Breast epithelium (tissue), 3 donors: Measurements from ENCODE around the gene NANOG.

Source experiments
- POLR2AphosphoS5 ChIP-seq, 3 donors: sonication (generic); formaldehyde crosslinking; IDR thresholded peaks; one replicate each; pipeline ENCODE4 v1.6.1; 2017; ENCODE audit warnings: antibody characterized with exemption in 3 of 3
- TF ChIP-seq, protein P1 (sequence below), 3 donors: fragments of 450-650 bp; IDR thresholded peaks; one replicate each; pipeline ENCODE4 v1.5.1; 2016 to 2017; ENCODE audit warnings: antibody characterized with exemption in 3 of 3, mild to moderate bottlenecking in 3 of 3, moderate library complexity in 3 of 3

- TF ChIP-seq POLR2AphosphoS5 (IDR thresholded peaks at IDR 0.05): no peak
- TF ChIP-seq, protein P1, sequence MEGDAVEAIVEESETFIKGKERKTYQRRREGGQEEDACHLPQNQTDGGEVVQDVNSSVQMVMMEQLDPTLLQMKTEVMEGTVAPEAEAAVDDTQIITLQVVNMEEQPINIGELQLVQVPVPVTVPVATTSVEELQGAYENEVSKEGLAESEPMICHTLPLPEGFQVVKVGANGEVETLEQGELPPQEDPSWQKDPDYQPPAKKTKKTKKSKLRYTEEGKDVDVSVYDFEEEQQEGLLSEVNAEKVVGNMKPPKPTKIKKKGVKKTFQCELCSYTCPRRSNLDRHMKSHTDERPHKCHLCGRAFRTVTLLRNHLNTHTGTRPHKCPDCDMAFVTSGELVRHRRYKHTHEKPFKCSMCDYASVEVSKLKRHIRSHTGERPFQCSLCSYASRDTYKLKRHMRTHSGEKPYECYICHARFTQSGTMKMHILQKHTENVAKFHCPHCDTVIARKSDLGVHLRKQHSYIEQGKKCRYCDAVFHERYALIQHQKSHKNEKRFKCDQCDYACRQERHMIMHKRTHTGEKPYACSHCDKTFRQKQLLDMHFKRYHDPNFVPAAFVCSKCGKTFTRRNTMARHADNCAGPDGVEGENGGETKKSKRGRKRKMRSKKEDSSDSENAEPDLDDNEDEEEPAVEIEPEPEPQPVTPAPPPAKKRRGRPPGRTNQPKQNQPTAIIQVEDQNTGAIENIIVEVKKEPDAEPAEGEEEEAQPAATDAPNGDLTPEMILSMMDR (IDR thresholded peaks at IDR 0.05): no peak
Observed at GRCh38 chr12:7781274-7781673, 7.9 kb upstream of the NANOG start.
